Activated CD8-positive, alpha-beta memory T cell treated with anti-CD3 and anti-CD28 coated beads, Interleukin-2, amount 50 U/mL, for 1 hour (primary cell): ENCODE measurements around the gene TBC1D17.
A peak's percentile ranks its signal among the peaks of the same experiment; 100 is the strongest.

Source experiments
- DNase-seq: peaks from one replicate; pipeline ENCODE4 v3.0.0-alpha.2; 2020; ENCODE audit errors: extremely low read depth

Gene TBC1D17

DNA sequence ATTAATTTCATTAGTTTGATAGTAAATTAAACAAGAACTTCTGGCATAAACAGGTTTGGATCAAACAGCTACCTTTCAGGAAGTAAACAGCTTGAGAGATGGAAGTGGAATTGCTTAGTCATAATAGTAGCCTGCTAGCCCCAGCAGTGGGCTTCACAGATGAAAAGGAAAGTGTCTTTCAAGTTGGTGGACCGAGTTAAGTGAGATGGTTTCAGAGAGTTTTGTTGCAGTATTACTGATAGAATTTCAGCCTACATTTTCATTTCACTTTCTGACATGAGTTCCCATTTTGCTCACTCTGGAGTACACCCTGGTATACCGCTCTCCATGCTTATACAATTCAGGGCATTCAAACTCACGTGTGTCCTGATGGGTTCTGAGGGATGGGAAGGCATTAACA is 28.6 kb upstream of the TBC1D17 start:
- DNase-seq = no peak

GRCh38 chr19:49849433-49850220 is 27.9 kb upstream of the TBC1D17 start:
- no peak for DNase-seq

- no peak for DNase-seq
These were observed 27.3 kb upstream of the TBC1D17 start for GRCh38 chr19:49850221-49850486.

DNA sequence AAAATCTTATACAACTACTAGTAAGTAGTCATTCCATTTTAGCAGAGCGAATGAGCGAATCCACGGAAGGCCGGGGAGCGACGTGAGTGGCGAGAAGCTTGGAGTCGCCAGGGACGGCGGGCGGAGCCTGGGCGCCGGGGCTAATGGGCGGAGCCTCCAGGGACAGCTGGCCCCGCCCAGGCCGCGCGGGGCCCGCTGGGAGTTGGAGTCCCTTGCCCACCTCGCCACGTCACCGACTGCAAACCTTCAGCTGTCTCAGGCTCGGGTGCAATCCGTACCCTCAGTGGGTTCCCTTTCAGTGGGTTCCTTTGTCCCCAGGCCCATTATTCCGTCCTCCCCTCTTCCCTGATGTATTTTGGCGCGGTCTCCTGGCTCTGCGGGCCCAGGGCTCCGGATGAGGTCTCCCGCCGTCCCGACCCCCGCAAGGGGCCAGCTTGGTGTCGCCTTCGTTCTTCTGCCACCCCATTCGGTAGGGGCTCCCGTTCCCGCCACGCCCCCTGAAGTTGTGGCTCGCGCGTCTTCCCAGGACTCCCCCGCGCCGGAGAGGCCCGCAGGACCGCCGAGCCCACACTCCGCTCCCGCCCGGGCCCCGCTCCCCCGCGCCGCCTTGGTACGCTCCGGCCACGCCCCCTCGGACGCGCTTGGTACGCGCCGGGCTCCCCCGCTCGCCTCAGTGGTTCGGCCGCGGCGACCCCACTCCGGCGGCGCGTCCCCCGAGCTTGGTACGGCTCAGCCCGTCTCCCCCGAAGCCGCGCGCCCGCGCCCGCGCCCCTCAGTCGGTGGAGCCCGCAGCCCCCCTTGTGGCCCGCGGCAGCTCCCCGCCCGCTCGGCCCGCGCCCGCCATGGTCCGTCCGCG is 26.8 kb upstream of the TBC1D17 start, which contains the start of gene PTOV1:
PTOV1 (plus strand) TSS at position 673 of the 856 bp plus-strand sequence.
- peak; percentile 63 for DNase-seq

DNA sequence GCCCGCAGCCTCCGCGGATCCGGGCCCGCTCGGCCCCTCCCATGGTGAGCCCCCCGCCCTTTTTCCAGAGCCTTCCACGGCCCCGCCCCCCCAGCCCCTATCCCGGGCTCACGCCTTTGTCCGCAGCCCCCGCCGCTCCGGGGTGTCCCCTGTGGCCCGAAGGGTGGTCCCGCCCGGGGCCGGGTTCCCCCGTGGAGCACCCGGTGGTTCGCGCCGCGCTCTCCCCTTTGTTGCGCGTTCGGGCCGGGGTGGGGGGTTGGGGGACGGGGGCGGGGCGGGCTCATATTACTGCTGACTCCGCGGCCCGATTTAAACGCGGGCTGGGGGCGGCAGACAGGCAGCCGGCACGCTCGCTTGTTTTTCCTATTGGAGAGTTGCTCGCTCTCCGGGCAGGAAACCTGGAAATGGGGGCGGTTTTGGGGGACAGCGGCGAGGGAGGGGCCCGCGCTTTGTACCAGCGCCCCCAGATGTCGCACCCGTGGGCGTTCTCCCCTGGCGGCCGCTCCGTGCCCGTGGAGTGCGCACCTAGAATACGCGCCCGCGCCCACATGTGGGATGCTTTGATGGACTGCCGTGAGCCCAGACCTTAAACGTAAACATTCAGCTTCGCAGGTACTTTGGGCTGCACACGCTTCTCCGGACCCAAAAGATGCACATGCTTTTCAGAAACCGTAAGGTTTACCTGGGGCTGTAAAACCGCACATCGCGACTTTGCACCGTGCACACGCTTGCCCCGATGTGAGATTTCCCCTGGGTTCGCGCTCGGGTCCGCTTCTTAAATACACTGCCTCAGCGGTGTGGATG is 25.8 kb upstream of the TBC1D17 start:
- no peak for DNase-seq

DNA sequence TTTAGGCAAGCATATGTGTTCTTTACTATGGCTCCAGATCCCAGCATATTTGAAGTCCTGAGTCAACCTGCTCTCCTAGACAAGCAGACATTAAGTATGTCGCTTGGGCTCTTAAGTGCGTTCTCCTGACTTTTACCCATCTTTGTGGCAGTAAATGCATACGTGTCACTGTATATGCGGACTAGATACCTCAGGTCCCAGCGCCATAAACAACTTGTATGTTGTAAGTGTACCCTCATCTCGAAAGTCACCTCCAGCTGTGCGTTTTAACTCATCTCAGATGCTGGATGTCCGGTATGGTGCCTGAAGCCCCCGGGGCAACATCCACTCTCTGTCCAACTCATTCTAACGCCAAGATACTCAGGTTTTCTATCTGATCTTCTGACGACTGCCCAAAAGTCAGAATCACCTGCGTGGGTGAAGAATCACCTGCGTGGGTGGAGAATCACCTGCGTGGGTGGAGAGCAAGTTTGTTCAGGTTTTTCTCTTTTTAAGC is 24.8 kb upstream of the TBC1D17 start:
- DNase-seq = no peak

- no peak for DNase-seq
These were observed 23.6 kb upstream of the TBC1D17 start for GRCh38 chr19:49853852-49854377.

GRCh38 chr19:49854378-49855263 is 22.9 kb upstream of the TBC1D17 start:
- no peak for DNase-seq

DNA sequence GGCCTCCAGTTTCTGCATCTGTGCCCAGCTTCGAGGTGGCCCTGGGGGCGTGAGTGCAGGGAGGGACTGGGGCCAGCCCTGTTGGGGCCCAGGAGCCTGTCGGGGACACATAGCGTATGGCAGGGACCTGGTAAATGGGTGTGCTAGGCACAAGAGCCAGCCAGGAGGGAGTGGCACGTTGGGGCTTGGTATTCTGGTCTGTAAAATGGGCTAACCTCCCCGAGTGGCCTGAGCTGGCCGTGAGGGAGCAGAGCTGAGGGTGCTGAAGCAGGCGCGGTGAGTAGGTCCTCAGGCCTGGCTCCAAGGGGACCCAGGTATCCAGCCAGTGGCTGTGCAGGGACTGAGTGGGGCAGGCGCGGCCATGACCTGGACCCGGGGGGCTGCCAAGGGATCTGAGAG is 22.2 kb upstream of the TBC1D17 start:
- DNase-seq = no peak

- DNase-seq = no peak
These were observed 21.6 kb upstream of the TBC1D17 start for GRCh38 chr19:49855676-49856573.

DNA sequence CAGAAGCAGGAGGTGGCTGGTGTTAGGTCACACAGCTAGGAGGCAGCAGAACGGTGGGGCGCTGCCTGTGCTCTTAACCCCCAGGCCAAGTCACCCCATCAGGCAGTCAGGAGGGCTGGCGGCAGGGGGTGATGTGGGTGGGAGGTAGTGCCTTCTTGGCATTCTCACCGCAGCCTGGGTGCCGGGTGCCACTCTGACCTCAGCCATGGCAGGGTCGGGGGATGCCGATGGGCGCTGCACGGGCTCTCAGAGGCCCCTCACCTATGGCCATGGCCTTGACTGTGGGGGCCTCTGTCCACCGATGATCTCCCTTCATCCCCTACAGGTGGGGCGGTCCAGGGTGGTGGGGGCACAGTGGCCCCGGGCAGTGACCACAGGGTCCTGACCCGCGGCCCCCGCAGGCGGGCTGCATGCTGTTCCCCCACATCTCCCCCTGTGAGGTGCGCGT is 20.9 kb upstream of the TBC1D17 start:
- no peak for DNase-seq

GRCh38 chr19:49857061-49857837 is 20.3 kb upstream of the TBC1D17 start:
- no peak for DNase-seq

GRCh38 chr19:49857838-49858087 is 19.7 kb upstream of the TBC1D17 start:
- no peak for DNase-seq

GRCh38 chr19:49858088-49858985 is 19.2 kb upstream of the TBC1D17 start:
- DNase-seq = no peak

DNA sequence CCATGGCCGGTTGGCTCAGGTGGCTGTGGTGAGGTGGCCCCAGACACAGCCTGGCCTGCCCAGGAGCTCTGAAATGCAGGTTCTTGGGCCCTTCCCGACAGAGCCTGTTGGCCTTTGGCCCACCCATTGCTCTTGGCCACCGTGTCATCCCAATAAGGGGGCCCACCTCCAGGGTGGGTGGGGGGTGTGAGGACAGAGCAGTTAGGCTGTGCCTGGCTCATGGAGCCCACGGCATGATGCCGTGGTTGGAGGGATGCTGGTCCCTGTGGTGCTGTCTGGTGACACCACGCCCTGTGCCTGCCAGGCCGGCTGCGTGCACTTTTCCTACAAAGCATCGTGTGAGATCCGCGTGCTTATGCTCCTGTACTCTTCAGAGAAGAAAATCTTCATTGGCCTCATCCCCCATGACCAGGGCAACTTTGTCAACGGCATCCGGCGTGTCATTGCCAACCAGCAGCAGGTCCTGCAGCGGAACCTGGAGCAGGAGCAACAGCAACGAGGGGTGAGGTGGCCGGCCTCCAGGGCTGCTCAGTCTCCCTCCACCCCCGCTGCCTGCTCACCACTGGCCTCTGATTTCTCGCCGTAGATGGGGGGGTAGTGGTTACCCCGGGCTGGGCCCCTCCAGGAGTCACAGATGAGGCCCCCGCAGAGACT is 17.7 kb upstream of the TBC1D17 start:
- no peak for DNase-seq

DNA sequence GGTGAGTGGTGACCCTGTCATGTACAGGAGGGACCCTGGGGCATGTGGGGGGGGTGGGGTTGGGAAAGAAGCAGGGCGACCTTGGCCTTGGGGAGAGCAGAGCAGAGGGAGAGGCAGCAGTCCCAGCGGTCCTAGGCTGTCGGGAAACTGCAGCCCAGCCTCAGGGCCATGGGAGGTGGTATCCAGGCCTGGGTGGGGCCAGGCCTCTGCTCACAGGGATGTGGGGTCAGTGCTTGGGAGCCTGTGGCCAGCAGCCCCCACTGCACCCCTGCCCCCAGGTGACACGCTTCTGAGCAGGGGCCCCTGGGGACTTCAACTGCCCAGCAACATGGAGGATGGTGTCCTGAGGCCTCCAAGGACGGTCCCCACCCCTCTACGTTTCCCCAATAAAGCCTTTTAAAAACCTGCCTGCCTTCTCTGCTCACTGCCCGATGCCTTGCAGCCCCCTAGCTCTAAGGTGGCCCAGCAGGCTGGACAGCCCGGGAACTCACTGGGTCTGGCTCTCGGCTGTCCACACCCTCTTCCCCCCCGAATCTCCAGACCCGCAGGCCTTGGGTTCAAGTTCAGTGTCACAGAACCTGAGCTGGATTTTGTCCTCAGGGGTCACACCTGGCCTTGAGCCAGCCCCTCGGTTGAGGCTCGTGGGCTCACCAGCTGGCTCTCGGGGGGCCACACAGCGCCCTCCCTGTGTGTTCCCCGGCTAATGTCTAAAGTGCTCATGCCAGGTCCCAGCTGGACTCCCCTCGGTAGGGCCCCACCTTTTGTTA is 17.0 kb upstream of the TBC1D17 start:
- DNase-seq = no peak

GRCh38 chr19:49861107-49861506 is 16.4 kb upstream of the TBC1D17 start:
- no peak for DNase-seq
